ENCODE data around the gene MRPS34.

DNA sequence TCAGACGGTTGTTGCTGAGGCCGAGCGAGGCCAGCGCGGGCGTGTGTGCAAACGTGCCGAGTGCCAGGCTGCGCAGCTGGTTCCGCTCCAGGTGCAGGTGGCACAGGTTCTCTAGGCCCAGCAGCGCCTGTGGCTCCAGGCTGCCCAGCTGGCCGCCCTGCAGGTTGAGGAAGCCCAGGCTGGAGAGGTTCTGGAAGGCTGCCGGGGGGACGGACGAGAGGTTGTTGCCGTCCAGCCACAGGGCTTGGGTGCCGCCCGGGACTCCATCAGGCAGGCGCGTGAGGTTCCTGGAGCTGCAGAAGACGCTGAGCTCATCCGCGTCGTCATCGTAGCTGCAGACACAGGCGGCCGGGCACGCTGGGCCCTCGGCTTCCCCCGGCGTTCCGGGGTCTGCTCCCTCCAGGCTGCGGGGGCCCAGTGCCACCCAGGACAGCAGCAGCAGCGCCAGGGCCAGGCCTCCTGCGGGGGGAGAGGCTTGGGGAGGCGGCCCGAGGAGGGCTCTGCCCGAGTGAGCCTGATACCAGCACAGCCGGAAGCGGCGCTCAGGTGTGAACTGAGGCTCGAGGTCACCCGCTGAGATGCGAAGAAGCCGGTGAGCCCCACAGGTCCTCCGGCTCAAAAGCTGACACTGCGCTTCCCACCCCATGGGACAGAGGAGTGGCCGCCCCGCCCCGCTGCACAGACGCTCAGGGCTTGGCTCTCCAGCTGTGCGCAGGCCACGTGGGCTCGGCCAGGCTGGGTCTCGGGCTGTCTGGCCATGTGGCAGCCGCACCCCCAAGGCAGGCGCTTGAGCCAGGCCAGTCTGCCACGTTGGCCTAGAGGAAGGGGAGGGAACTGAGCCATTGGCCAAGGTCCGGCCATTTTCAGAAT lies 19.2 kb upstream of the MRPS34 start:
- TF ChIP-seq, protein P1, sequence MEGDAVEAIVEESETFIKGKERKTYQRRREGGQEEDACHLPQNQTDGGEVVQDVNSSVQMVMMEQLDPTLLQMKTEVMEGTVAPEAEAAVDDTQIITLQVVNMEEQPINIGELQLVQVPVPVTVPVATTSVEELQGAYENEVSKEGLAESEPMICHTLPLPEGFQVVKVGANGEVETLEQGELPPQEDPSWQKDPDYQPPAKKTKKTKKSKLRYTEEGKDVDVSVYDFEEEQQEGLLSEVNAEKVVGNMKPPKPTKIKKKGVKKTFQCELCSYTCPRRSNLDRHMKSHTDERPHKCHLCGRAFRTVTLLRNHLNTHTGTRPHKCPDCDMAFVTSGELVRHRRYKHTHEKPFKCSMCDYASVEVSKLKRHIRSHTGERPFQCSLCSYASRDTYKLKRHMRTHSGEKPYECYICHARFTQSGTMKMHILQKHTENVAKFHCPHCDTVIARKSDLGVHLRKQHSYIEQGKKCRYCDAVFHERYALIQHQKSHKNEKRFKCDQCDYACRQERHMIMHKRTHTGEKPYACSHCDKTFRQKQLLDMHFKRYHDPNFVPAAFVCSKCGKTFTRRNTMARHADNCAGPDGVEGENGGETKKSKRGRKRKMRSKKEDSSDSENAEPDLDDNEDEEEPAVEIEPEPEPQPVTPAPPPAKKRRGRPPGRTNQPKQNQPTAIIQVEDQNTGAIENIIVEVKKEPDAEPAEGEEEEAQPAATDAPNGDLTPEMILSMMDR (IDR thresholded peaks at IDR 0.05): no peak
- TF ChIP-seq POLR2A (IDR thresholded peaks at IDR 0.05): no peak

Measured in body of pancreas (tissue), 4 donors.